Activated naive CD4-positive, alpha-beta T cell treated with anti-CD3 and anti-CD28 coated beads, Interleukin-2, amount 50 U/mL, for 24 hours (primary cell): ENCODE data around the gene BID.

Experiments used
- H3K27ac Mint-ChIP-seq: one replicate; pipeline ENCODE4 v1.8.0; 2021; ENCODE audit warnings: mild to moderate bottlenecking, mixed read lengths
- H3K27me3 Mint-ChIP-seq: one replicate; pipeline ENCODE4 v1.8.0; 2021; ENCODE audit warnings: mixed read lengths
- H3K36me3 Mint-ChIP-seq: one replicate; pipeline ENCODE4 v1.8.0; 2021; ENCODE audit warnings: mixed read lengths
- H3K4me1 Mint-ChIP-seq: one replicate; pipeline ENCODE4 v1.8.0; 2021; ENCODE audit warnings: mixed read lengths
- H3K4me3 Mint-ChIP-seq: one replicate; pipeline ENCODE4 v1.8.0; 2021; ENCODE audit warnings: mild to moderate bottlenecking, mixed read lengths
- H3K9me3 Mint-ChIP-seq: one replicate; pipeline ENCODE4 v1.8.0; 2021; ENCODE audit warnings: mixed read lengths

The BID gene

GRCh38 chr22:17724678-17725499 lies 49.4 kb downstream of the BID start:
- peaks cover 4% of the 10 kb centered on the region for H3K36me3 Mint-ChIP-seq
- no peaks in the 10 kb centered on the region for H3K27me3 Mint-ChIP-seq
- no peak overlapping the region for H3K4me3 Mint-ChIP-seq
- no peaks in the 10 kb centered on the region for H3K9me3 Mint-ChIP-seq
- peaks cover 16% of the 10 kb centered on the region for H3K4me1 Mint-ChIP-seq
- peak overlapping the region; percentile 59 for H3K27ac Mint-ChIP-seq

GRCh38 chr22:17724241-17724640 lies 50.0 kb downstream of the BID start:
- Mint-ChIP-seq H3K9me3 (no peaks in the 10 kb centered on the region), H3K36me3 (peaks cover 4% of the 10 kb centered on the region), H3K4me3 (no peak overlapping the region), H3K4me1 (peaks cover 16% of the 10 kb centered on the region), H3K27ac (no peak overlapping the region), H3K27me3 (no peaks in the 10 kb centered on the region)

- peaks cover 10% of the 10 kb centered on the region for H3K4me1 Mint-ChIP-seq
- H3K9me3 Mint-ChIP-seq: no peaks in the 10 kb centered on the region
- H3K27me3 Mint-ChIP-seq: no peaks in the 10 kb centered on the region
- no peak overlapping the region for H3K4me3 Mint-ChIP-seq
- no peak overlapping the region for H3K27ac Mint-ChIP-seq
- H3K36me3 Mint-ChIP-seq: no peaks in the 10 kb centered on the region
Measured at GRCh38 chr22:17719911-17720310, 54.4 kb downstream of the BID start.

- Mint-ChIP-seq H3K27me3 (no peaks in the 10 kb centered on the region), H3K4me3 (no peak overlapping the region), H3K36me3 (peaks cover 1% of the 10 kb centered on the region), H3K9me3 (no peaks in the 10 kb centered on the region), H3K27ac (no peak overlapping the region), H3K4me1 (peaks cover 13% of the 10 kb centered on the region)
Measured at GRCh38 chr22:17717708-17718107, 56.6 kb downstream of the BID start.

GRCh38 chr22:17716529-17716928 lies 57.7 kb downstream of the BID start:
- Mint-ChIP-seq H3K4me1 (peaks cover 13% of the 10 kb centered on the region), H3K4me3 (no peak overlapping the region), H3K27me3 (no peaks in the 10 kb centered on the region)

GRCh38 chr22:17712441-17712840 lies 61.8 kb downstream of the BID start:
- H3K4me3 Mint-ChIP-seq: no peak overlapping the region
- H3K4me1 Mint-ChIP-seq: peaks cover 13% of the 10 kb centered on the region
- no peaks in the 10 kb centered on the region for H3K9me3 Mint-ChIP-seq
- peaks cover 10% of the 10 kb centered on the region for H3K36me3 Mint-ChIP-seq
- H3K27me3 Mint-ChIP-seq: no peaks in the 10 kb centered on the region
- H3K27ac Mint-ChIP-seq: peak overlapping the region; percentile 35

More at GRCh38 chr22:17716529-17716928, 57.7 kb downstream of the BID start:
- H3K9me3 Mint-ChIP-seq: no peaks in the 10 kb centered on the region
- no peak overlapping the region for H3K27ac Mint-ChIP-seq
- H3K36me3 Mint-ChIP-seq: peaks cover 10% of the 10 kb centered on the region

GRCh38 chr22:17710023-17710422 lies 64.2 kb downstream of the BID start:
- Mint-ChIP-seq H3K9me3 (no peaks in the 10 kb centered on the region), H3K4me1 (peaks cover 21% of the 10 kb centered on the region), H3K4me3 (no peak overlapping the region), H3K36me3 (peaks cover 10% of the 10 kb centered on the region), H3K27ac (no peak overlapping the region), H3K27me3 (no peaks in the 10 kb centered on the region)

- Mint-ChIP-seq H3K4me3 (no peak overlapping the region), H3K27ac (no peak overlapping the region), H3K27me3 (no peaks in the 10 kb centered on the region), H3K4me1 (peaks cover 18% of the 10 kb centered on the region), H3K9me3 (no peaks in the 10 kb centered on the region), H3K36me3 (peaks cover 15% of the 10 kb centered on the region)
Measured at GRCh38 chr22:17707526-17707925, 66.7 kb downstream of the BID start.

- H3K4me3 Mint-ChIP-seq: peak overlapping the region; percentile 78
- peaks cover 18% of the 10 kb centered on the region for H3K4me1 Mint-ChIP-seq
- no peaks in the 10 kb centered on the region for H3K27me3 Mint-ChIP-seq
- no peaks in the 10 kb centered on the region for H3K9me3 Mint-ChIP-seq
- no peak overlapping the region for H3K27ac Mint-ChIP-seq
- peaks cover 11% of the 10 kb centered on the region for H3K36me3 Mint-ChIP-seq
Measured at GRCh38 chr22:17706947-17707346, 67.3 kb downstream of the BID start.

- peaks cover 18% of the 10 kb centered on the region for H3K4me1 Mint-ChIP-seq
- peak overlapping the region; percentile 96 for H3K27ac Mint-ChIP-seq
- H3K9me3 Mint-ChIP-seq: no peaks in the 10 kb centered on the region
- H3K36me3 Mint-ChIP-seq: peaks cover 8% of the 10 kb centered on the region
- peak overlapping the region; percentile 78 for H3K4me3 Mint-ChIP-seq
- no peaks in the 10 kb centered on the region for H3K27me3 Mint-ChIP-seq
Measured at GRCh38 chr22:17705951-17706900, 68.0 kb downstream of the BID start.

- H3K27me3 Mint-ChIP-seq: no peaks in the 10 kb centered on the region
- H3K4me1 Mint-ChIP-seq: peaks cover 18% of the 10 kb centered on the region
- H3K36me3 Mint-ChIP-seq: peaks cover 8% of the 10 kb centered on the region
- H3K4me3 Mint-ChIP-seq: peak overlapping the region; percentile 30
- peak overlapping the region; percentile 30 for H3K27ac Mint-ChIP-seq
- H3K9me3 Mint-ChIP-seq: no peaks in the 10 kb centered on the region
Measured at GRCh38 chr22:17705546-17705945, 68.7 kb downstream of the BID start.

GRCh38 chr22:17703811-17704210 lies 70.5 kb downstream of the BID start:
- no peak overlapping the region for H3K27ac Mint-ChIP-seq

GRCh38 chr22:17700778-17701177 lies 73.5 kb downstream of the BID start:
- no peaks in the 10 kb centered on the region for H3K27me3 Mint-ChIP-seq
- no peak overlapping the region for H3K27ac Mint-ChIP-seq
- no peak overlapping the region for H3K4me3 Mint-ChIP-seq
- H3K36me3 Mint-ChIP-seq: peaks cover 15% of the 10 kb centered on the region
- H3K9me3 Mint-ChIP-seq: no peaks in the 10 kb centered on the region
- peaks cover 18% of the 10 kb centered on the region for H3K4me1 Mint-ChIP-seq

More at GRCh38 chr22:17703811-17704210, 70.5 kb downstream of the BID start:
- Mint-ChIP-seq H3K4me1 (peaks cover 29% of the 10 kb centered on the region), H3K9me3 (no peaks in the 10 kb centered on the region), H3K4me3 (no peak overlapping the region), H3K27me3 (no peaks in the 10 kb centered on the region), H3K36me3 (peaks cover 12% of the 10 kb centered on the region)

- peak overlapping the region; percentile 25 for H3K27ac Mint-ChIP-seq
Measured at GRCh38 chr22:17699696-17700340, 74.5 kb downstream of the BID start.

GRCh38 chr22:17698948-17699347 lies 75.3 kb downstream of the BID start:
- no peak overlapping the region for H3K27ac Mint-ChIP-seq
- no peaks in the 10 kb centered on the region for H3K9me3 Mint-ChIP-seq
- H3K36me3 Mint-ChIP-seq: peaks cover 16% of the 10 kb centered on the region
- no peak overlapping the region for H3K4me3 Mint-ChIP-seq
- H3K27me3 Mint-ChIP-seq: no peaks in the 10 kb centered on the region
- H3K4me1 Mint-ChIP-seq: peaks cover 14% of the 10 kb centered on the region

More at GRCh38 chr22:17699696-17700340, 74.5 kb downstream of the BID start:
- peaks cover 16% of the 10 kb centered on the region for H3K36me3 Mint-ChIP-seq
- no peaks in the 10 kb centered on the region for H3K27me3 Mint-ChIP-seq
- peaks cover 14% of the 10 kb centered on the region for H3K4me1 Mint-ChIP-seq
- H3K4me3 Mint-ChIP-seq: no peak overlapping the region
- H3K9me3 Mint-ChIP-seq: no peaks in the 10 kb centered on the region
